T-helper 2 cell (primary cell): ENCODE results near the gene ARFGAP2.

Experiments used
- DNase-seq, 5 experiments: peaks; one replicate each; pipeline versions ENCODE4 v3.0.0 to v3.0.0-alpha.2; 2012 to 2022

The ARFGAP2 gene

DNA sequence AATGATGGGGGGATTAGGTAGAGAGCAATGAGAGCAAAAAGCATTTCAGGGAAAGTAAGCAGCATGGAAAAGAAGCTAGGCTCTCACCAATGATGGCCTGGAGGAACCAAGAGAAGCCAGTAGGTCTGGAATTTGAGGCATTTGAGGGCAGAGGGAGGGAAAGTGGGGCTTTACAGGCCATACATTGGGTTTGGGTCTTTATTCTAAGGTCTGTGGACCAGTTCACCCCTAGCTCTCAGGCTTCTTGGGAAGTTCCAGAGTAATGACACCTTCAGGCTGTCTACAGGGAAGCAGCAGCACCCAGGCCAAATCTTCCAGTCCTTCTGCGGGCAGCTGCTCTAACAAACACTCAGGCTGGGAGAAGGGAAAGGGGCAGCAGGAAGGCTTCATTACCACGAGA lies 29.4 kb downstream of the ARFGAP2 start:
- no peak for DNase-seq

DNA sequence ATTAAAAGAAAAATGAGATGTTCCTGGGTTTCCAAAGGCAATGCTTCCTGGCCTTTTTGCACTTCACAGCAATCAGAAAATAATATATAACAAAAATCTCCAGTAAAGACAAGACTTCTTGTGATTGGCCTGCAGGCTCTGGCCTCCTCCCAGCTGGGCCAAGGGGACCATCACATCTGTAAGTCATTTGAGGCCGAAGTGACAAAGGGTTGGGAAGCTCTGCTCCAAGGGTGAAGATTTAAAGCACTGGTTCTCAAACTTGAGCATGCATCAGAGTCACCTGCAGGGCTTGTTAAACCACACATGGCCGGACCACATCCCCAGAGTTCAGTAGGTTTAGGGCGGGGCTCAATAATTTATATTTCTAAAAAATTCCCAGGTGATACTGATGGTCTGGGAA lies 32.1 kb downstream of the ARFGAP2 start:
- DNase-seq: no peak

DNA sequence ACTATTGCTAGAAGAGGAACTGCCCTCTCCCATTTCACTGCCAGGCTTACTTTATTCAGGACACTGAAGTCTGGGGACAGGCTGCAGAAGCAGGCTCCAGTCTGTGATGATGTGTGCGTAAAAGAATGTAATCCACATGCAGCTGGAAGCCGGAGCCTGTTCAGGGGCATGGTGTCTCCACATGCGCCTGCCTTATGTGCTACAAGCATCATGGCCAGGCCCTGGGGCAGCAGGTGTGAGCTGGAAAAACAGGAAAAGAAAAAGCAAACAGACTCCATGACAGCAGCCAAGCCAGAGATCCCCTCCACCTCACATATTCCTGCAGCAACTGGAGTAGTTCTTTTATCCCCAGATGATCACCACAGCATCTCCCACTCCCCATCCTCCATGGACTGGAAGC lies 33.4 kb downstream of the ARFGAP2 start:
- DNase-seq: no peak

DNA sequence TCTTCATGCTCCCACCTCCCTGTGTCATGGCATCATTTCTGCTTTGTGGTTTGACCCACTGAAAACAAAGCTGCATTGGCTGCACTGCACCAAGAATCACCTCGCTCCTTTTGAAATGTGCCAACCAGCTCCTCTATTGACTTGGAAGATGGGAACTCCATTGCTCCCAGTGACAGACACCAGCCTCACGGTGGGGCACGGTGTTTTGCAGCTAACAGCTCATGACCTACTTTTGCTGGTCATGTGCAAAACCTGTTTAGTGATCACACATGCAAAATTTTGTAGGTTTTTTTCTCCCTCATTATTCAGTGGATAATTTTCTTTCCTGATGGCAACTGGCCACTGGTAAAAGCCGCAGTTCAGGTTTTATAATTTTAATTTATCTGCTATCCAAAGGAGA lies 36.8 kb downstream of the ARFGAP2 start:
- no peak for DNase-seq

DNA sequence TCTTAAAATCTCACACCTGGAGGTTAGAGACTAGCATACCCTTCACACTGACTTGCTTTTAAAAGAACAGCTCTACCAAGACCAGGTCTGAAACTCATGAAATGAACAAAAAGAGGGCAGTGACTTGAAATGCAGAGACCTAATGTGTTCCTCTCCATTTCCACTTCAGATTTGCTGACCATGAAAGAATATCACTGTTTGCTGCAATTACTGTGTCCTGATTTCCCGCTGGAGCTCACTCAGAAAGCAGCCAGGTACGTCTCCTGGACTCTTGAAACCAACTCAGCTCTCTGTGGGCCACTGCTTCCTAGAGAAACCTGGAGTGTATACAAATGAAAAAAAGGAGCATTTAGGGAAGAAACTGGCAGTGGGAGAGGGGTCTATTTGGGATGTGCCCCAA lies 39.2 kb downstream of the ARFGAP2 start:
- DNase-seq: no peak

DNA sequence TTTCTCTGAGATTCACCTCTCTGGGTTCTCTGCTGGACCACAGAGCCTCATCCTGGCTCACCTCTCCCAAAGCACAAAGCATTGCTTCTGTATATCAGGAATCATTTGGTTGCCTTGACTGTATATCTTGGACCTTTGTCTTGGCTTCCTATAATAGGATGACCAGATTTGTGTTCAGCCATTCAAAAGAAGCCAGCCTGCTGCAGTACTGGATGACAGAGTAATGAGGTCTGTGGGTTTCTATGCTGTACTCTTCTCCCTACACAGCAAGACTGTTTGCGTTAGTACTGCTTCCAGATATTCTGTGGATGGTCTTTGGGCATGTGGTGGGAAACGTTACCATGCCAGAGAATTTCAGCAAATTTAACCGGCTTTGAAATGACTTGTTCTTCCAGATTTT lies 39.8 kb downstream of the ARFGAP2 start:
- no peak for DNase-seq

DNA sequence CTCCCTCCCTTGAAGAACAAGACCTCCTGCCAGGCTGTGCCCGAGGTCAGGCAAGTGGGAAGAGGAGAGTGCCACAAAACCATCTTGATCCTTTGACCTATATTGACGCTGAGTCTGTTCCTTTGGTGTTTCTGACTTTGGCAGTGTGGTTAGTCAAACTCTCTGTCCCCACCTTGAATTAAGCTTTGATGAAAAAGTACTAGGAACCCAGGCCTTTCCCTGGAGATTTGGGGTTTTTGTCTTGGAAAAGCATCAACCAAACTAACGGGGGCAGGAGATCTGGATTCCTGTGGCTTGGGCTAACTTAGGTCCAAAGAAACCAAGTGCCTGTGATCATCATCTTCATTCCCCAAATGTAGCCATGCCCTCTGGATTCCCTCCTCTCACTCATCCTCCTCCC lies 40.4 kb downstream of the ARFGAP2 start:
- no peak for DNase-seq

DNA sequence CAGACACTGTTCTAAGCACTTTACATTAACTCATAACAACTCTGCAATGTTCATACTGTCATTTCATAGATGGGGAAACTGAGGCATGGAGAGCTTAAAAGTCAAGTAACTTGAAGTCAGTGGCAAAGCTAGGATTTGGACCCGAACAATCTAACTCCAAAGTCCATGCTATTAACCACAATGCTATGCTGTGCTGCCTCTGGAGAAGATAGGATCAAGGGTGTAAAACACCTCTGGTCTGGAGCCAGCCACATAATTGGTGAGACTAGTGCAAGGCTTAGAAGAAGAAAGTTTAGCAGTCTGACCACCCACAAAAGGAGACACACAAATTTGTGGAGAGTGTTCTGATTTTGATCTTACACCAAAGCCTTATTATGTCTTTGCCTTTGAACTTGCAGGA lies 43.7 kb downstream of the ARFGAP2 start:
- no peak for DNase-seq

DNA sequence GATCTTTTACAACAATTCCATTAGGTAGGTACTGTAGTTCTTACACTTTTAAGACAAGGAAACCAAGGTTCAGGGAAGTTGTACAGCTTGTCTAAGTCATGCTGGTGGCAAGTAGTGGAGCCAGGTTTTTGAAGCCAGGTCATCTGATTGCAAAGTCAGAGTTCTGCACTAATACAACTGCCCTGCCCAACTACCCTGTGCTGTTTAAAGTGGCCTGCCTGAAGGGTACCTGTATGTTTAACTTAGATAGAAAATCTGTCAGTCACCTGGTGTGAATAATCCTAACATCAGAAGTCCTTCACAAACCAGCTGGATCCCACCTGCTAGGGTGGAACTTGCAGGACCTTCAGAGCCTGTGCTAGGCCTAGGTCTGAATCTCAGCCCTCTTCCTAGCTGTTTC lies 44.2 kb downstream of the ARFGAP2 start:
- DNase-seq: no peak

DNA sequence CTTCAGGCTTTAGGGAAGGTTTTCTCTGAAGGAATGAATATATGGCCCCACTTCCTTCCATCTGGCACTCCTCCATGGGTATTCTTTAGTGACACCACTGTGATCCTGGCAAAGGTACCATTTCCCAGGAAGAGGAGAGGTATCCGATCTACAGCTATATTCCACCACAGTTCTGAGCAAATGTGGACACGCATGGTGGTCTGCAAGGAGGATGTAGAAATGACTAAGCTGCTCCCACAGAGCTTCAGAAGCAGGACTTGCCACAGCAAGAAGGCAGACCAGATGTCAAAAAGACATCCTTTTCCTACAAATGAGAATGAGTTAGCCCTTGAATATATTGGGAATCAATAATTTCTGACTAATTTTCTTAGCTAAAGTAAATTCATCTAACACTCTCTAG lies 45.5 kb downstream of the ARFGAP2 start:
- no peak for DNase-seq

DNA sequence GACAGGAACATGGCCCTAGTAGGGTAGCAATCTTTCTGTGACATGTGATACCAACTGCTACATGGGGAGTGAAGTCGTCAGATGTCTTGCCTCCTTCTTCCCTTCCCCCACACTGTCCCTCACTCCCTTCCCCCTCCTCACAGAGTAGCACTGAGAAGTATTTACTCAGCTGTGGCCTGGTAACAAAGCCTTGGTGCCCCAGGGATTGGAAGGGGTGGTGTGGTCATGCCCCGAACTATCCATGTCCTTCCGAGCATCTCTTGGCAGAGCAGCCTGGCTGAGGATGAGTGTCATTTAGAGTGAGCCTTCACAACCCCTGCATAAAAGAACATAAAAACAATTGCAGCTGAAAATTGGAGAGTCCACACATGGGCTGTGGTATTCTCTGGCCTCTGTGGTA lies 46.1 kb downstream of the ARFGAP2 start:
- DNase-seq: no peak

DNA sequence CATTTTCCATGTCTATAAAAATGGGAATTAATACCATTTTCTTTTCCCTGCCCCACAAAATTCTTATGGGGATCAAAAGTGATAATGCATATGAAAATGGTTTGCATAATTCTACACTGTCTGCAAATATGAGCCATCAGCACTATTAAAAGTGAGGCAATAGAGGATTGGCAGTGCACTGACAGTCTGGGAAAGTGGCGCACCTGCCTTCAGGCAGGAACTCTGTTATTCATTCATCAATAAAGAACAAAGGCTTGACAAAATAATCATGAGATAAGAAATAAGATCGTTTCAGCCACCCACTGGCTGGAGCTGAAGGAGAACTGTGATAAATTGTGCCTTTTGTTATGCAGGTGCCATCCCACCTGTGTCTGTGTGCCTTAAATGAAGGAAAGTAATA lies 49.5 kb downstream of the ARFGAP2 start:
- no peak for DNase-seq

DNA sequence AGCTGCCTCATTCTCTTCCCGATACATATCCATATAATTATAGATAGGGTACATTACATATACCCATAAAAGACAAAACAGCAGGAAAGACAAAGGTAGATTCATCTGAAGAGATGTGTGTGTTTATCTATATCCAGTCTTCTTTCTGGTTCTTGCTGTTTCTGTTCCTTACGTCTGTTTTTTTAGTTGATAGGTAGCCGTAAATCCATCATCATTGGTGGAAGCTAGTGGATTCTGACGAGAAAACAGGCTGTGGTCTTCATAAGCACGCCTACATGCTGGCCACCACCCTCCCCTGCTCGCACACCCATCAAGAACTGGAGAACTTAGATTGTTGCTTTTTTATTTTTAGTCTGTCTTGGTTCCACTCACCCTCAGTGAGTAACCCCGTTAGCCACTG lies 51.6 kb downstream of the ARFGAP2 start:
- no peak for DNase-seq

DNA sequence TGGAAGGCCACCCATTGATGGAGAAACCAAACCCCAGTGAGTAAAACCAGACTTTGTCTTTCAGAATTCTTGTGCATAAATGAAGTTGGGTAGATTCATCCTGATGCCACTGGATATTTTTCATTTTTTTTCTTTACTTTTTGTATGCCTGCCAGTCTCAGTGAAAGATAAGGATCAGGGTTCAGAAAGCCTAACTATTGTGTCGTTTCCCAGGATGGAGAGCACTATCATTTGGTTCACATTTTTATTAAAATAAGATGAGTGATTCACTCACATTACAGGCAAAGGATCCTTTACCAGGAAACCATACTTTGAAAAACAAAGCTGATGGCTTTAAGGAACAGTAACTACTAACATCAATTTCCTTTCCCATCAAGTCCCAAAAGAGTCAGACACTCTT lies 52.0 kb downstream of the ARFGAP2 start:
- no peak for DNase-seq

DNA sequence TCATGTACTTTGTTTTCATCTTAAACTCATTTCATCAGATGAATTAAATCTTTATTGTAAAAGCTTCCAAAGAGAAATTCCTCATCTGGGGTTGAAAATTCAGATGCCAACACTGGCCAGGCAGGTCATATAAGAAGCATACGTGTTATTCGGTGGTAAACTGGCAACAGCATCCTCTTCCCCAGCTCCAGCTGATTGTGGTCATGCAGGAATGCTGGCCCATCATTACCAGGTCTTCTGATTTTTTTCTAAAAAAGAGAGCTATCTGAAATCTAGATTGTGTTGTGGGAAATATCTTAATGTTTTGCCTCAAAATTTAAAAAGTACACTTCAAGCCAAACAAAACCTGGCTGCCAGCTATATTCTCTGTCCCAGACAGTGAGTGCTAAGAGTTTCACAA lies 53.6 kb downstream of the ARFGAP2 start:
- DNase-seq: no peak

DNA sequence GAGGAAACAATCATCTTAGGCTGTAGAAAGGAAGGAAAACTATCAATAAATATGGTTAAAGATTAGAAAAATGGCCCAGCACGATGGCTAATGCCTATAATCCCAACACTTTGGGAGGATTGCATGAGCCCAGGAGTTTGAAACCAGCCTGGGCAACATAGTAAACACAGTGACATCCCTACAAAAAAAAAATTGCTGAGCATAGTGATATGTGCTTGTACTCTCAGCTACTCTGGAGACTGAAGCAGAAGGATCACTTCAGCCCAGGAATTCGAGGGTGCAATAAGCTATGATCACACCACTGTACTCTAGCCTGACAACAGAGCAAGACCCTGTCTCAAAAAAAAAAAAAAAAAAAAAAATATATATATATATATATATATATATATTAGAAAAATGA lies 54.9 kb downstream of the ARFGAP2 start:
- DNase-seq: no peak

DNA sequence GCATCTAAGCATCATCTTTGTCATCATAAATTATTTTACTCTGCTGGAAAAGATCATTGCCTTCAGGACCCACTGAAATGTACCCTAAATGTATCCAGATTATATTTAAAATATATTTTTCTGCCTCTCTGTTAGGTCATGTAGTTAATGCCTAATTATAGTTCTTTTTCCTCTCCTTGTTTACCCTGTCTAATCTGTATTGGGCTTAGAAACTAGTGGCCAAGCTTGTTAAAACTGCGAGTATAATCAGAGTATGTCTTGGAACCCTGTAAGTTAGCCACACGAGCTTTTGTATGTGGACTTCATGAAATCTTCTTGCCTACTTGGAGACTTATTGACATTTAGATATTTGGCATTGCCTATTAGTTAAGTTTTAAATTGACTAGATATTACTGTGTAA lies 55.6 kb downstream of the ARFGAP2 start:
- no peak for DNase-seq

DNA sequence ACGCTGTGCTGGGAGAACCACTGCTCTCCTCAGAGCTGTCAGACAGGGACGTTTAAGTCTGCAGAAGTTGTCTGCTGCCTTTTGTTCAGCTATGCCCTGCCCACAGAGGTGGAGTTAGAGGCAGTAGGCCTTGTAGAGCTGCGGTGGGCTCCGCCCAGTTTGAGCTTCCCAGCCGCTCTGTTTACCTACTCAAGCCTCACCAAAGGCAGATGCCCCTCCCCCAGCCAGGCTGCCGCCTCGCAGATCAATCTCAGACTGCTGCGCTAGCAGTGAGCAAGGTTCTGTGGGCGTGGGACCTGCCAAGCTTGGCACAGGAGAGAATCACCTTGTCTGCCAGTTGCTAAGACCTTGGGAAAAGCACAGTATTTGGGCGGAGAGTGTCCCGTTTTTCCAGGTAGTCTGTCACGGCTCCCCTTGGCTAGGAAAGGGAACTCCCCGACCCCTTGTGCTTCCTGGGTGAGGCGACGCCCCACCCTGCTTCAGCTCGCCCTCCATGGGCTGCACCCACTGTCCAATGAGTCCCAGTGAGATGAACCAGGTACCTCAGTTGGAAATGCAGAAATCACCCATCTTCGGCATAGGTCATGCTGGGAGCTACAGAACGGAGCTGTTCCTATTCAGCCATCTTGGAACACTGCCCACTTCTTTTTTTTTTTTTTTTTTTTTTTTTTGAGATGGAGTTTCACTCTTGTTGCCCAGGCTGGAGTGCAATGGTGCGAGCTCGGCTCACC lies 57.6 kb downstream of the ARFGAP2 start:
- peak in 2 of 5 experiments; percentile 21 to 70 for DNase-seq
